ENCODE results near the gene CHD5. TPM values are rescaled to one million over a fixed set of nuclear protein-coding genes. Genes with fewer than 3 reads are reported as not detected.

The CHD5 gene
- total and polyA plus RNA-seq, 2 of the 13 experiments (the other 11 are each of a cell fraction or from before 2014, with no cell fraction given), result 0.02 to 0.21 TPM

GRCh38 chr1:6199298-6200187 lies 19.4 kb upstream of the CHD5 start, which contains the start of gene RPL22 (continued):
- TF ChIP-seq, protein P1, sequence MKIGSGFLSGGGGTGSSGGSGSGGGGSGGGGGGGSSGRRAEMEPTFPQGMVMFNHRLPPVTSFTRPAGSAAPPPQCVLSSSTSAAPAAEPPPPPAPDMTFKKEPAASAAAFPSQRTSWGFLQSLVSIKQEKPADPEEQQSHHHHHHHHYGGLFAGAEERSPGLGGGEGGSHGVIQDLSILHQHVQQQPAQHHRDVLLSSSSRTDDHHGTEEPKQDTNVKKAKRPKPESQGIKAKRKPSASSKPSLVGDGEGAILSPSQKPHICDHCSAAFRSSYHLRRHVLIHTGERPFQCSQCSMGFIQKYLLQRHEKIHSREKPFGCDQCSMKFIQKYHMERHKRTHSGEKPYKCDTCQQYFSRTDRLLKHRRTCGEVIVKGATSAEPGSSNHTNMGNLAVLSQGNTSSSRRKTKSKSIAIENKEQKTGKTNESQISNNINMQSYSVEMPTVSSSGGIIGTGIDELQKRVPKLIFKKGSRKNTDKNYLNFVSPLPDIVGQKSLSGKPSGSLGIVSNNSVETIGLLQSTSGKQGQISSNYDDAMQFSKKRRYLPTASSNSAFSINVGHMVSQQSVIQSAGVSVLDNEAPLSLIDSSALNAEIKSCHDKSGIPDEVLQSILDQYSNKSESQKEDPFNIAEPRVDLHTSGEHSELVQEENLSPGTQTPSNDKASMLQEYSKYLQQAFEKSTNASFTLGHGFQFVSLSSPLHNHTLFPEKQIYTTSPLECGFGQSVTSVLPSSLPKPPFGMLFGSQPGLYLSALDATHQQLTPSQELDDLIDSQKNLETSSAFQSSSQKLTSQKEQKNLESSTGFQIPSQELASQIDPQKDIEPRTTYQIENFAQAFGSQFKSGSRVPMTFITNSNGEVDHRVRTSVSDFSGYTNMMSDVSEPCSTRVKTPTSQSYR (CRISPR knock-in tag; IDR thresholded peaks at IDR 0.05; ENCODE audit: borderline replicate concordance), result peak; percentile 37; the same call in 1 of the 2 replicates
- TF ChIP-seq HDAC2 (CRISPR knock-in tag; IDR thresholded peaks at IDR 0.05) (peak; percentile 76; the same call in 1 of the 2 replicates), ZNF431 (CRISPR knock-in tag; IDR thresholded peaks at IDR 0.05; ENCODE audit: borderline replicate concordance, low read depth) (peak; percentile 73; the same call in 1 of the 2 replicates), ZNF766 (CRISPR knock-in tag; IDR thresholded peaks at IDR 0.05; ENCODE audit: borderline replicate concordance) (peak; percentile 88; the same call in 1 of the 2 replicates), MEF2D (CRISPR knock-in tag; IDR thresholded peaks at IDR 0.05) (peak; percentile 81; the same call in 1 of the 2 replicates), KAT7 (CRISPR knock-in tag; IDR thresholded peaks at IDR 0.05; ENCODE audit: borderline replicate concordance) (peak; percentile 98), ZNF232 (CRISPR knock-in tag; IDR thresholded peaks at IDR 0.05; ENCODE audit: borderline replicate concordance) (peak; percentile 54; the same call in 1 of the 2 replicates), BATF2 (CRISPR knock-in tag; IDR thresholded peaks at IDR 0.05) (peak; percentile 57; the same call in 1 of the 2 replicates), ZNF34 (CRISPR knock-in tag; IDR thresholded peaks at IDR 0.05; ENCODE audit: borderline replicate concordance) (peak; percentile 82; the same call in 1 of the 2 replicates), ZNF230 (CRISPR knock-in tag; IDR thresholded peaks at IDR 0.05) (peak; percentile 45), MED13 (CRISPR knock-in tag; IDR thresholded peaks at IDR 0.05) (peak; percentile 85), ZKSCAN1 (IDR thresholded peaks at IDR 0.05; ENCODE audit: low read length) (no peak), KDM4B (CRISPR knock-in tag; IDR thresholded peaks at IDR 0.05) (no peak), ZNF720 (CRISPR knock-in tag; IDR thresholded peaks at IDR 0.05) (no peak), NFRKB (IDR thresholded peaks at IDR 0.05) (no peak), ZBTB25 (CRISPR knock-in tag; IDR thresholded peaks at IDR 0.05) (no peak; the same call in none of the 2 replicates), ZNF570 (CRISPR knock-in tag; IDR thresholded peaks at IDR 0.05; ENCODE audit: borderline replicate concordance) (0 out of 2 replicates have a peak, but pooled peaks have one; percentile 71), ZKSCAN8 (CRISPR knock-in tag; IDR thresholded peaks at IDR 0.05; ENCODE audit: borderline replicate concordance) (0 out of 2 replicates have a peak, but pooled peaks have one; percentile 29), IRX3 (CRISPR knock-in tag; IDR thresholded peaks at IDR 0.05; ENCODE audit: borderline replicate concordance, low read depth) (no peak), MLX (CRISPR knock-in tag; IDR thresholded peaks at IDR 0.05) (peak; percentile 74), CBX2 (IDR thresholded peaks at IDR 0.05; ENCODE audit: low read depth, low read length) (no peak), CBX2 (CRISPR knock-in tag; IDR thresholded peaks at IDR 0.05; ENCODE audit: low read depth) (no peak)
- TF ChIP-seq, protein P2, sequence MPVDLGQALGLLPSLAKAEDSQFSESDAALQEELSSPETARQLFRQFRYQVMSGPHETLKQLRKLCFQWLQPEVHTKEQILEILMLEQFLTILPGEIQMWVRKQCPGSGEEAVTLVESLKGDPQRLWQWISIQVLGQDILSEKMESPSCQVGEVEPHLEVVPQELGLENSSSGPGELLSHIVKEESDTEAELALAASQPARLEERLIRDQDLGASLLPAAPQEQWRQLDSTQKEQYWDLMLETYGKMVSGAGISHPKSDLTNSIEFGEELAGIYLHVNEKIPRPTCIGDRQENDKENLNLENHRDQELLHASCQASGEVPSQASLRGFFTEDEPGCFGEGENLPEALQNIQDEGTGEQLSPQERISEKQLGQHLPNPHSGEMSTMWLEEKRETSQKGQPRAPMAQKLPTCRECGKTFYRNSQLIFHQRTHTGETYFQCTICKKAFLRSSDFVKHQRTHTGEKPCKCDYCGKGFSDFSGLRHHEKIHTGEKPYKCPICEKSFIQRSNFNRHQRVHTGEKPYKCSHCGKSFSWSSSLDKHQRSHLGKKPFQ (CRISPR knock-in tag; IDR thresholded peaks at IDR 0.05; ENCODE audit: insufficient replicate concordance), result peak; percentile 24

Data from HepG2 (cell line).